SH-SY5Y (cell line): ENCODE data around the gene NDUFAF4.

Experiments used
- GATA2 ChIP-seq: IDR thresholded peaks from 2 replicates; pipeline ENCODE4 v1.6.1; 2011; ENCODE audit warnings: mild to moderate bottlenecking, low read depth, low read length
- GATA3 ChIP-seq: IDR thresholded peaks from 2 replicates; pipeline ENCODE4 v1.6.1; 2011; ENCODE audit warnings: low read depth, mild to moderate bottlenecking, low read length, moderate library complexity

Gene NDUFAF4

DNA sequence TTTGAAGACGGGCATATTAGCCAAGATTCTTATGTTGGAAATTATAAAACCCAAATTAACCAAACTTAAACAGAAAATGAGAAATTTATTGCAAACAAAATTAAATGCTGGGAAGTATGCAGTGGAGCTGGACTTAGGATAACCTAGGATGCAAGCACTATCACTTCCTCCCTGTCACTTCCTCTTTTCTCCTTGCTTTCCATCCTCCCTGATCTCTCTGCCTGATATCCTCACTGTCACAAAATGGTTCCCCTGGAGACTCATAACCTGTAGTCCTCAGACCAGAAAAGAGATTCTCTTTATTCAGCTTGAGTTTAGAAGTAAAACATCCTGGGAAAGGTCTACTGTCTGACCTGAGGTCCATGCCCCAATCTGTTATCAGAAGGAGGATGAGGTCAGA lies 19.4 kb upstream of the NDUFAF4 start:
- no peak for TF ChIP-seq GATA3
- no peak for TF ChIP-seq GATA2

DNA sequence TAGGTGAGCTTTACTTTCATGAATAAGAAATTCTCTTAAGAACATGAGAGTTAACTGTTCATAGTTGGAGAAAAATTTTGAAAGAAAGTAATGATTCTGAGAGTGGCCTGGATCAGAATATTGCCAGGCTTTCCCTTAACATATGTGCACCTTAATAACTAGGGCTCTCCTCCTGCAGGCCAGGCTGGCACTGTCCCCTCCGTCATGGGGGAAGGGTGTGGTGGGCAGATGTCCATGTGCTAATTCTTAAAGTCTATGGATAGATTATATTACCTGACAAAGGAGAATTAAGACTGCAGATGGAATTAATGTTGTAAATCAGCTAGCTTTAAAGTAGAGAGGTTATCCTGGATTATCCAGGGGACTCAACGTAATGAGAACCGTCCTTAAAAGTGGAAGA lies 15.9 kb upstream of the NDUFAF4 start:
- TF ChIP-seq GATA2, result no peak
- no peak for TF ChIP-seq GATA3

- TF ChIP-seq GATA2 (no peak), GATA3 (no peak)
Observed at GRCh38 chr6:96911751-96912150, 14.1 kb upstream of the NDUFAF4 start.

DNA sequence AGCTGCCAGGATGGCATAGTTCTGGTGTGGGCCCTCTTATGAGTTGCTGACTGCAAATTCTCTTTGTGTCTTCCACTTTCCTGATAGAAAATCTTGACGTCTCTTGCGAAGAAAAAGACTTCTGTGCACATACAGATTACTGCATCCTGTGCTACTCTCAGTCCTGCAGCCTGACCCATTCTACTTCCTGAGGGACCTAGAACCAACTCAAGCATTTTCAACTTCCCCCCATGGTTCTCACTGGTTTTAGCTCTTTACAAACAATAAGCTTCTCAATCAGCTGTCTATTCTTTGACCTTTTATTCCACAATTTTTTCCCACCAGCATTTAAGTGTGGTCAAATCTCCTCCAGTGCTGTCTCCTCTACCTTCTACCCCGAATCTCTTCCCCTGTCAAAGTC lies 13.5 kb upstream of the NDUFAF4 start:
- TF ChIP-seq GATA2, result no peak
- TF ChIP-seq GATA3, result no peak

- TF ChIP-seq GATA3 (no peak), GATA2 (no peak)
Observed at GRCh38 chr6:96909811-96910210, 12.1 kb upstream of the NDUFAF4 start.

GRCh38 chr6:96907498-96907897 lies 9.8 kb upstream of the NDUFAF4 start:
- TF ChIP-seq GATA3 (no peak), GATA2 (no peak)

- TF ChIP-seq GATA3 (no peak), GATA2 (no peak)
Observed at GRCh38 chr6:96900873-96901272, 3.2 kb upstream of the NDUFAF4 start.

DNA sequence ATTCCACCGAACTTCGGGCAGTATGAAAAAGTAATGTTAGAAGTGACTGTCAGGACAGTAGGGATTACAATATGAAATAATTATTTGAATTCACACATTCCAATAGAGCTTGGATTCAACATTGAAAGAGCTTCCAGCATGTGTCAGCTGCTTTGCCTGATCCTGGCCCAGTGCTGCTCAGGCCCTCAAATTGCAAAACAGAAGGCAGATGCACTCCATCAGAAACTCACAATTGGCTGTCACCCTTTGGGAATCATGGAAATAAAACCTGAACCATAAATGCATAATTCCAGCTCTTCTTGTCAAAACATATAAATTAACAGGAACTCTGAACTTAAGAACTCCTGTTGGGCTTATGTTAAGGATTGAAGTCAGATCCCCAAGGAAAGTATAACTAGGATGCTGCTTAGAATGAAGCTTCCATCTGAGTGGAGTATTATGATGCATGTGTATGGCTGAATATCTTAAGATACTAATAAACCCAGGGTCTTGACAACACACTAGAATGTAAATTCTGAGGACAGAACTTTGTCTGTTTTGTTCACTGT lies 1.8 kb upstream of the NDUFAF4 start:
- TF ChIP-seq GATA2, result no peak

- TF ChIP-seq GATA2 (no peak), GATA3 (0 out of 2 replicates have a peak, but pooled peaks have one; percentile 19)
Observed at GRCh38 chr6:96899019-96899418, 1.3 kb upstream of the NDUFAF4 start.

GRCh38 chr6:96898241-96898851 lies 655 bp upstream of the NDUFAF4 start:
- TF ChIP-seq GATA3 (no peak), GATA2 (no peak)

- TF ChIP-seq GATA2, result no peak
- TF ChIP-seq GATA3, result no peak
Observed at GRCh38 chr6:96889146-96889545, 8.5 kb downstream of the NDUFAF4 start.

DNA sequence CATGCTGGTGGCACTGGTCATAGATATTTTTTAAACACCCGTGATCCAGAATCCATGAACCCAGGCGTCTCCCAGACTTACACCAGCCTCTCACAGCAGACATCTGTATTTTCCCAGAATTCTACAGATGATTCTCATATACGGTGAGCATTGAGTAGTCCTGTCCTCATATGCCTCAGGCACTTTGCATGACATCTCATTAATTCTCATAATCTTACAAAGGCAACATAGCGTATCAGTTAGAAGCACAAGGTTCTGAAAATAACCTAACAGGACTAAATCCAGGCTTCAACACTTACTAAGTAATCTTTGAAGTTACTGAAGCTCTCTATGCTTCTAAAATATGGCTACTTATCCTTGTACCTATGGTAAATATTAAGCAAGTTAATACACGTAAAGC lies 8.9 kb downstream of the NDUFAF4 start:
- TF ChIP-seq GATA3, result no peak
- TF ChIP-seq GATA2, result no peak

DNA sequence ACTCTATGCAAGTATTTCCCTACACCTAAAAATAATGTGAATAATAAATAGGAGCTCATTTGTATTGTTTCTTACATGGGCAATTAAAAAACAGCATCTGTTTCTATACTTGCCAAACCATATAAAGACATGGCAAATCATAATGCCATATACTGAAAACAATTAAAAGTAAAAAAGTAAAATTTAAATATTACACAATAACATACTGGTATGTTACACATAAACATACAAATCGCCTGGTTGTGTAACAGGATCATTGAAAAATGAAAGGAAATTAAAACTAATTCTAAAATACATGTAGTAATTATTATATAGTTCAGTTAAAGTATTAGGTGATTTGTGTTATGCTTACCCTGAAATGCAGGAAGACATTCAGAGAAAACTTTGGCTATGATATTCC lies 11.2 kb downstream of the NDUFAF4 start:
- no peak for TF ChIP-seq GATA3
- no peak for TF ChIP-seq GATA2

- no peak for TF ChIP-seq GATA2
- no peak for TF ChIP-seq GATA3
Observed at GRCh38 chr6:96878143-96878542, 19.5 kb downstream of the NDUFAF4 start.

DNA sequence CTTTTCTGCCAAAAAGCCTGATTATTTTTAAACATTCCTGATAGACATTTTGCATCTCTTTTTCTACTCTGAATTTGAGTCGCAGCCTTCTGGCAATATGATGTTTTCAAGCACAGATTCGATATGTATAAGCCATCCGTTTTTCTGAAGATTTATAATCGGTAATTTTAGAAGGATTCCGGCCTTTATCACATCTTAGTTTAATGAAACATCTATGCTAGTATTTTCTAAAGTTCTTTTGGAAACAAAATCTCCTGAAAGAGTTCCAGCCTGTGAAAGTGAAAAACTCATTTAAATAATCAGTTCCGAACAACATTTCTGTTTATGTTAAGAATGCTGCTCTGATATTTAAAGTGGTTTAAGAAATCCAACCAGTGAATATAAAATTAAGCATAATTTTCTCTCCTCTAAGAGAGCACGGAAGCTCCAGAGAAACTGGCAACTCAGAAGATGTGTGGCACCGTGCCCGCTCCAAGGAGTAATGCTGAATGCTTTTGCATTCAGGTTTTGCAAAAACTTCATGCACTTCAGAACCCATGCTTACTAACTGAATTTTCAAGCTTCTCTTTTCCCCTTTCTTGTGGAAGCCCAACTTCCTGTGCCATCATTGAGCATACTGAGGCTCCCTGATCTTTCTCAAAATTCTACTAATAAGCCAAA lies 20.7 kb downstream of the NDUFAF4 start:
- TF ChIP-seq GATA3, result no peak
- TF ChIP-seq GATA2, result no peak
